Measurements from ENCODE around the gene TEKT2. TPM values are rescaled to one million over a fixed set of nuclear protein-coding genes. Genes with fewer than 3 reads are reported as not detected.

TEKT2 gene
- total RNA-seq, 6 experiments from 2014 or later = not detected

- H3K4me1 Mint-ChIP-seq (ENCODE audit: low read depth) = peaks cover 58% of the 10 kb centered on the region
- TF ChIP-seq CTCF (IDR thresholded peaks at IDR 0.05) = no peak
- H3K36me3 Mint-ChIP-seq (ENCODE audit: low read depth) = peaks cover 7% of the 10 kb centered on the region
Observed at GRCh38 chr1:36133484-36133883, 49.6 kb downstream of the TEKT2 start.

GRCh38 chr1:36134031-36134430 lies 50.1 kb downstream of the TEKT2 start:
- H3K27me3 Mint-ChIP-seq (ENCODE audit: insufficient read depth) = no peaks in the 10 kb centered on the region; the same call in 1 of the 2 replicates
- H3K4me3 Mint-ChIP-seq = peak overlapping the region; percentile 36; the same call in 1 of the 2 replicates
- H3K4me1 Mint-ChIP-seq (ENCODE audit: low read depth) = peaks cover 54% of the 10 kb centered on the region
- H3K9me3 Mint-ChIP-seq = no peaks in the 10 kb centered on the region
- DNase-seq = no peak
- H3K27ac Mint-ChIP-seq = peak overlapping the region; percentile 94
- no peak for TF ChIP-seq CTCF (IDR thresholded peaks at IDR 0.05)
- H3K36me3 Mint-ChIP-seq (ENCODE audit: low read depth) = peaks cover 7% of the 10 kb centered on the region

More at GRCh38 chr1:36133484-36133883, 49.6 kb downstream of the TEKT2 start:
- no peaks in the 10 kb centered on the region; the same call in 1 of the 2 replicates for H3K27me3 Mint-ChIP-seq (ENCODE audit: insufficient read depth)
- H3K27ac Mint-ChIP-seq = peak overlapping the region; percentile 94
- DNase-seq = peak; percentile 97
- no peaks in the 10 kb centered on the region for H3K9me3 Mint-ChIP-seq
- peak overlapping the region; percentile 36; the same call in 1 of the 2 replicates for H3K4me3 Mint-ChIP-seq

- DNase-seq = peak; percentile 34
Observed at GRCh38 chr1:36134505-36135329, 50.8 kb downstream of the TEKT2 start.

GRCh38 chr1:36135330-36135667 lies 51.4 kb downstream of the TEKT2 start:
- no peak for DNase-seq
- Mint-ChIP-seq H3K4me3 (no peak overlapping the region), H3K36me3 (ENCODE audit: low read depth) (peaks cover 13% of the 10 kb centered on the region), H3K27ac (peak overlapping the region; percentile 94), H3K27me3 (ENCODE audit: insufficient read depth) (no peaks in the 10 kb centered on the region; the same call in 1 of the 2 replicates), H3K9me3 (no peaks in the 10 kb centered on the region), H3K4me1 (ENCODE audit: low read depth) (peaks cover 64% of the 10 kb centered on the region)
- no peak for TF ChIP-seq CTCF (IDR thresholded peaks at IDR 0.05)

More at GRCh38 chr1:36134505-36135329, 50.8 kb downstream of the TEKT2 start:
- no peak overlapping the region for H3K4me3 Mint-ChIP-seq
- H3K36me3 Mint-ChIP-seq (ENCODE audit: low read depth) = peaks cover 8% of the 10 kb centered on the region
- H3K27ac Mint-ChIP-seq = peak overlapping the region; percentile 94
- peak; percentile 91 for TF ChIP-seq CTCF (IDR thresholded peaks at IDR 0.05)
- no peaks in the 10 kb centered on the region; the same call in 1 of the 2 replicates for H3K27me3 Mint-ChIP-seq (ENCODE audit: insufficient read depth)
- H3K4me1 Mint-ChIP-seq (ENCODE audit: low read depth) = peaks cover 59% of the 10 kb centered on the region
- H3K9me3 Mint-ChIP-seq = no peaks in the 10 kb centered on the region

GRCh38 chr1:36135796-36136195 lies 51.9 kb downstream of the TEKT2 start:
- no peaks in the 10 kb centered on the region; the same call in 1 of the 2 replicates for H3K27me3 Mint-ChIP-seq (ENCODE audit: insufficient read depth)
- peaks cover 69% of the 10 kb centered on the region for H3K4me1 Mint-ChIP-seq (ENCODE audit: low read depth)
- no peak for TF ChIP-seq CTCF (IDR thresholded peaks at IDR 0.05)
- H3K36me3 Mint-ChIP-seq (ENCODE audit: low read depth) = peaks cover 18% of the 10 kb centered on the region
- DNase-seq = no peak
- H3K9me3 Mint-ChIP-seq = no peaks in the 10 kb centered on the region
- H3K27ac Mint-ChIP-seq = peak overlapping the region; percentile 94
- no peak overlapping the region; the same call in 1 of the 2 replicates for H3K4me3 Mint-ChIP-seq

All from HFFc6 (cell line).